Measurements from ENCODE around the gene AMBP. TPM values are rescaled to one million over a fixed set of nuclear protein-coding genes. Genes with fewer than 3 reads are reported as not detected.

Gene AMBP
- total RNA-seq, 1 donor from 2014 or later = 0.29 TPM

- H3K4me1 Mint-ChIP-seq (ENCODE audit: low read depth, unreplicated experiment) = peaks cover 22% of the 10 kb centered on the region
- no peak for TF ChIP-seq CTCF (IDR thresholded peaks at IDR 0.05; ENCODE audit: partially characterized antibody, unreplicated experiment)
- H3K27ac Mint-ChIP-seq (ENCODE audit: unreplicated experiment) = no peak overlapping the region
- H3K27me3 Mint-ChIP-seq (ENCODE audit: unreplicated experiment) = peaks cover 5% of the 10 kb centered on the region
- H3K36me3 Mint-ChIP-seq (ENCODE audit: unreplicated experiment) = peaks cover 18% of the 10 kb centered on the region
- H3K4me3 Mint-ChIP-seq (ENCODE audit: unreplicated experiment) = no peak overlapping the region
- no peak for DNase-seq
- H3K9me3 Mint-ChIP-seq (ENCODE audit: unreplicated experiment) = peaks cover 21% of the 10 kb centered on the region
Measured at GRCh38 chr9:114029311-114030170, 48.6 kb downstream of the AMBP start.

GRCh38 chr9:114028646-114029045 lies 49.5 kb downstream of the AMBP start:
- TF ChIP-seq CTCF (IDR thresholded peaks at IDR 0.05; ENCODE audit: partially characterized antibody, unreplicated experiment) = no peak
- DNase-seq = no peak
- Mint-ChIP-seq H3K4me3 (ENCODE audit: unreplicated experiment) (no peak overlapping the region), H3K4me1 (ENCODE audit: low read depth, unreplicated experiment) (peaks cover 22% of the 10 kb centered on the region), H3K36me3 (ENCODE audit: unreplicated experiment) (peaks cover 27% of the 10 kb centered on the region), H3K9me3 (ENCODE audit: unreplicated experiment) (peaks cover 24% of the 10 kb centered on the region), H3K27me3 (ENCODE audit: unreplicated experiment) (peaks cover 5% of the 10 kb centered on the region), H3K27ac (ENCODE audit: unreplicated experiment) (no peak overlapping the region)

- Mint-ChIP-seq H3K27ac (ENCODE audit: unreplicated experiment) (no peak overlapping the region), H3K36me3 (ENCODE audit: unreplicated experiment) (peaks cover 31% of the 10 kb centered on the region), H3K27me3 (ENCODE audit: unreplicated experiment) (peaks cover 3% of the 10 kb centered on the region), H3K4me1 (ENCODE audit: low read depth, unreplicated experiment) (peaks cover 19% of the 10 kb centered on the region), H3K4me3 (ENCODE audit: unreplicated experiment) (no peak overlapping the region), H3K9me3 (ENCODE audit: unreplicated experiment) (peaks cover 24% of the 10 kb centered on the region)
- no peak for DNase-seq
- no peak for TF ChIP-seq CTCF (IDR thresholded peaks at IDR 0.05; ENCODE audit: partially characterized antibody, unreplicated experiment)
Measured at GRCh38 chr9:114027863-114028465, 50.1 kb downstream of the AMBP start.

GRCh38 chr9:114027159-114027862 lies 50.8 kb downstream of the AMBP start:
- H3K27ac Mint-ChIP-seq (ENCODE audit: unreplicated experiment) = no peak overlapping the region
- no peak for TF ChIP-seq CTCF (IDR thresholded peaks at IDR 0.05; ENCODE audit: partially characterized antibody, unreplicated experiment)
- peaks cover 36% of the 10 kb centered on the region for H3K36me3 Mint-ChIP-seq (ENCODE audit: unreplicated experiment)
- DNase-seq = no peak
- no peak overlapping the region for H3K4me3 Mint-ChIP-seq (ENCODE audit: unreplicated experiment)
- peaks cover 20% of the 10 kb centered on the region for H3K9me3 Mint-ChIP-seq (ENCODE audit: unreplicated experiment)
- peaks cover 14% of the 10 kb centered on the region for H3K4me1 Mint-ChIP-seq (ENCODE audit: low read depth, unreplicated experiment)
- peaks cover 3% of the 10 kb centered on the region for H3K27me3 Mint-ChIP-seq (ENCODE audit: unreplicated experiment)

Data from glutamatergic neuron (in vitro differentiated cells).